ENCODE measurements around the gene CLDN19. TPM values are rescaled to one million over a fixed set of nuclear protein-coding genes. Genes with fewer than 3 reads are reported as not detected.
"Not testable (repeated sequence)": the region's sequence is repeated elsewhere in the genome, so short reads cannot be mapped to it uniquely, and the experiment has no call there.

CLDN19 gene
- total RNA-seq, 2 donors from 2014 or later: not detected

DNA sequence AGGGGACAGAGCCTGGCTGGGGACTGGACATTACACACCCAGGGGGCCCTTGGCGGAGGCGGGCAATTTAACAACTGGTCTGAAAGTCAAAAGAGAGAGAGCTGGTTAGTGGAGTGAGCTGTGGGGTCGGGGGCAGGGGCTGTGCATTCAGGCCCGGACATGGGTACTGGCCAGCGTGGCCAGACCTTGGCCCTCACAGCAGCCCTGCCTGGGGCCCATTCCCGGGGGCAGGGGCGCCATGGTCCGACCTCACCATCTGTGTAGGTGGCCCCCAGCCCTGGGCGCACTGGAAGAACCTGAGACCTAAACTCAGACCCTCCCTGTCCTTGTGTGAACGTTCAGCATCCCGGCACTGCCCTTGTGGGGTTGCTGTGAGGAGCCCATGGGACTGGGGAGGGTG is 5.0 kb downstream of the CLDN19 start:
- Mint-ChIP-seq H3K27ac (no peak overlapping the region), H3K9me3 (no peaks in the 10 kb centered on the region), H3K36me3 (no peaks in the 10 kb centered on the region)
- ATAC-seq: no peak
- DNase-seq (ENCODE audit: low spot score in 2 of 2): no peak

DNA sequence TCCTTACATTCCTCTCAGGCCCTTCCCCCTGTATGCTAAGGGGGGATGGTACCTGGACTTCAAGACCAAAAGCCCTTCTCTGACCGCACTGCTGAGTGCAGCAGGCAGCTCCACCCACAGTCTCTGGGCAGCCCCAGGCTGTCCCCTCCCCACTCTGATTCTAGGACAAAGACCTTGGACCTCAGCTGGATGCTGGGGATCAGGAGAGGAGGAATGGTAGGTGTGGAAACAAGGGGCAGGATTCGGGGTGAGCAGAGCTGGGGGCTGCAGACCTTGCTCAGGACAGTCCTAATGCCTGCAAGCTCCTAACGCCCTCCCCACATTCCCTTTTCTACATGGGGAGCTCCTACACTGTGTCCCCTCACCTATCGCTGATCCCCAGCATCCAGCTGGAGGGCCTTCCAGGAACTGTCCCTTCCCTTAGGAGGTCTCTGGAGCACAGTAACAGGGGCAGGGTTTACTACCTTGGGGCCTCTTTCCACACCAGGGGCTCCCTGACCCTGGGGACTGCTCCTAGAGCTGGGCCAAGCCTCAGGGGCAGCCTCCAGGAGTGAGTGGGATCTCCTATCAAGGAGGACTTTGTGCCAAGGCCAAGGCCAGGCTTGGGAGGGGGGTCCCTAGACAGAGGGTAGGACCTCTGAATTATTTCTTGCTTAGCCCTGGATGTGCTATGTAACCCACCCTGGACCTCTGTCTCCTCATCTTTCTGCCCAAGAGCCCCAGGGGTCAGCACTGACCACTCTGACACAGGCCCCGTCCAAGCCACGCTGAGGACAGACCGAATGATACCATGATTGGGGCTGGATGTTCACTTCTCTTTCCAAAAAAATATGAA is 5.6 kb downstream of the CLDN19 start:
- H3K27ac Mint-ChIP-seq: no peak overlapping the region
- H3K9me3 Mint-ChIP-seq: no peaks in the 10 kb centered on the region
- DNase-seq (ENCODE audit: low spot score in 2 of 2) (no peak), ATAC-seq (no peak)
- H3K36me3 Mint-ChIP-seq: no peaks in the 10 kb centered on the region

GRCh38 chr1:42733415-42734200 is 6.4 kb downstream of the CLDN19 start:
- H3K9me3 Mint-ChIP-seq: no peaks in the 10 kb centered on the region
- no peak for DNase-seq (ENCODE audit: low spot score in 2 of 2)
- no peaks in the 10 kb centered on the region for H3K36me3 Mint-ChIP-seq
- H3K27ac Mint-ChIP-seq: no peak overlapping the region
- ATAC-seq: no peak

GRCh38 chr1:42732126-42732680 is 7.8 kb downstream of the CLDN19 start:
- Mint-ChIP-seq H3K27ac (no peak overlapping the region), H3K9me3 (no peaks in the 10 kb centered on the region), H3K36me3 (no peaks in the 10 kb centered on the region)
- no peak for ATAC-seq
- no peak for DNase-seq (ENCODE audit: low spot score in 2 of 2)

- ATAC-seq (no peak), DNase-seq (ENCODE audit: low spot score in 2 of 2) (no peak)
- no peak overlapping the region for H3K27ac Mint-ChIP-seq
- no peaks in the 10 kb centered on the region for H3K36me3 Mint-ChIP-seq
- H3K9me3 Mint-ChIP-seq: no peaks in the 10 kb centered on the region
These were observed 8.5 kb downstream of the CLDN19 start for GRCh38 chr1:42731585-42731984.

DNA sequence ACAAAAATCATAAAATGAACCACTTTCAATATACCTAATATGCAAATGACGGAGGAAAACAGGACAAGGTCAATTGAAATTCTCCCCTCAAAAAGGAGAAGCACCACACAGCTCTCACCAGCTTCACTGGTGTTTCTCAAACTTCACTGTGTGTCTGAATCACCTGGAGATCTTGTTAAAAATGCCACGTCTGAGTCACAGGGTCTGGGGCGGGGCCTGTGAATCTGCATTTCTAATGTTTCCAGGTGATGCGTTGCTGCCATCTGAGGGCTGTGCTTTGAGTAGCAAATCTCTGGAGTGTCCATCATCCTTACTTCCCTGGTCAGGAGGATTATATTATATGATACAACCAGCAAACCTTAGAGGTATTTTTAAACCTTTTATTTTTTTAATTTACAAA is 9.0 kb downstream of the CLDN19 start:
- Mint-ChIP-seq H3K27ac (no peak overlapping the region), H3K36me3 (no peaks in the 10 kb centered on the region), H3K9me3 (no peaks in the 10 kb centered on the region)
- ATAC-seq: peak; percentile 85 to 94
- DNase-seq (ENCODE audit: low spot score in 2 of 2): peak; percentile 56 to 64

DNA sequence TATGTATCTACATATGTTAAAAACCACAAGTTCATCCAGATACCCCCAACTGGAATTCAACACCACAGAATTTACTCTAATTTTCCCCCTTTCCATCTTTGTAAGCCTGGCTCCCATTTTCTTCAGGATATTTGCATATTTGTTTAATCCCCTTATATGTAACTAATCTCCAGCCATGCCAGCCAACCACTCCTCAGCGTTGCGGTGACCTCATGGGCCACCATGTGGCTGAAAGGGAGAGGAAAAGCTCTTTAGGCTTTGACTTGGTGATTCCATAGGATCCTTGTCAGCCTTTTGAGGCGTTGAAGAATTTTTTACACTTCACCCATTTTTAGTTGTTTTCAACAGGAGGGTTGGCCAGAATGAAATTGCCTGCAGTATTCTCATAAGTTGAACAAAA is 10.0 kb downstream of the CLDN19 start:
- no peak for DNase-seq (ENCODE audit: low spot score in 2 of 2)
- Mint-ChIP-seq H3K9me3 (no peaks in the 10 kb centered on the region), H3K27ac (no peak overlapping the region), H3K36me3 (no peaks in the 10 kb centered on the region)
- ATAC-seq: no peak

DNA sequence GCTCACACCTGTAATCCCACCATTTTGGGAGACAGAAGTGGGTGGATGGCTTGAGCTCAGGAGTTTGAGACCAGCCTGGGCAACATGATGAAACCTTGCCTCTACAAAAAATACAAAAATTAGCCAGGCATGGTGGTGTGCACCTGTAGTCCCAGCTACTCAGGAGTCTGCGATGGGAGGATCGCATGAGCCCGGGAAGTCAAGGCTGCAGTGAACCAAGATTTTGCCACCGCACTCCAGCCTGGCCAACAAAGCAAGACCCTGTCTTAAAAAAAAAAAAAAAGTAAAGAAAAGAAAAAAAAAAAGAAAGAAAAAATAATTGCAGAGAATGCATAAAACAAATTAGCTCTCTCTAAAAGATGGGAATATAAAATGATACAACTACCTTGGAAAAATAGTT is 14.2 kb downstream of the CLDN19 start:
- H3K27ac Mint-ChIP-seq; H3K36me3 Mint-ChIP-seq; H3K9me3 Mint-ChIP-seq; ATAC-seq; DNase-seq (ENCODE audit: low spot score in 2 of 2): not testable (repeated sequence)

- no peaks in the 10 kb centered on the region for H3K9me3 Mint-ChIP-seq
- no peak for DNase-seq (ENCODE audit: low spot score in 2 of 2)
- peak overlapping the region in 1 of 2 donors; percentile 58 for H3K27ac Mint-ChIP-seq
- H3K36me3 Mint-ChIP-seq: no peaks in the 10 kb centered on the region
- ATAC-seq: peak in 1 of 2 donors; percentile 13
These were observed 16.5 kb downstream of the CLDN19 start for GRCh38 chr1:42723511-42723910.

DNA sequence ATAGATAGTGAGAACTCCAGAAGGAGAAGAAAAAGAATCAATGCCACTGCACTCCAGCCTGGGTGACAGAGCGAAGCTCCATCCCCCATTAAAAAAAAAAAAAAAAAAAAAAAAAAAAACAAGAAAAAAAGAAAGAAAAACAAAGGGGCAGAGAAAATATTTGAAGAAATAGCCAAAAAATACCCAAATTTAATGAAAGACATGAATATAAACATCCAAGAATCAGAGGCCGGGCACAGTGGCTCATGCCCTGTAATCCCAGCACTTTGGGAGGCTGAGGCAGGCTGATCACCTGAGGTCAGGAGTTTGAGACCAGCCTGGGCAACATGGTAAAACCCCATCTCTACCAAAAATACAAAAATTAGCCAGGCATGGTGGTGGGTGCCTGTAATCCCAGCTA is 17.6 kb downstream of the CLDN19 start:
- not testable (repeated sequence) for ATAC-seq; DNase-seq (ENCODE audit: low spot score in 2 of 2); H3K9me3 Mint-ChIP-seq; H3K36me3 Mint-ChIP-seq
- peak overlapping the region in 1 of 2 donors; percentile 24 for H3K27ac Mint-ChIP-seq

DNA sequence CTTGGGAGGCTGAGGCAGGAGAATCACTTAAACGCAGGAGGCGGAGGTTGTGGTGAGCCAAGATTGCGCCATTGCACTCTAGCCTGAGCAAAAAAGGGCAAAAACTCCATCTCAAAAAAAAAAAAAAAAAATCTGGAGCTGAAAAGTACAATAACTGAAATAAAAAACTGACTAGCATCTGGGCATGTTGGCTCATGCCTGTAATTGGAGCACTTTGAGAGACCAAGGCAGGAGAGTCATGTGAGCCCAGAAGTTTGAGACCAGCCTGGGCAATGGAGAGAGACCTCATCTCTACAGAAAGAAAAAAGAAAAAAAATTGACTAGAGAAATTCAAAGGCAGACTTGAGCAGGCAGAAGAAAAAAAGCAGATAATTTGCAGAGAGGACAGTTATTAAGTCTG is 18.1 kb downstream of the CLDN19 start:
- no peaks in the 10 kb centered on the region for H3K9me3 Mint-ChIP-seq
- peaks cover 0 to 7% of the 10 kb centered on the region in 2 donors for H3K36me3 Mint-ChIP-seq
- H3K27ac Mint-ChIP-seq: peak overlapping the region in 1 of 2 donors; percentile 24
- DNase-seq (ENCODE audit: low spot score in 2 of 2) (no peak), ATAC-seq (no peak)

DNA sequence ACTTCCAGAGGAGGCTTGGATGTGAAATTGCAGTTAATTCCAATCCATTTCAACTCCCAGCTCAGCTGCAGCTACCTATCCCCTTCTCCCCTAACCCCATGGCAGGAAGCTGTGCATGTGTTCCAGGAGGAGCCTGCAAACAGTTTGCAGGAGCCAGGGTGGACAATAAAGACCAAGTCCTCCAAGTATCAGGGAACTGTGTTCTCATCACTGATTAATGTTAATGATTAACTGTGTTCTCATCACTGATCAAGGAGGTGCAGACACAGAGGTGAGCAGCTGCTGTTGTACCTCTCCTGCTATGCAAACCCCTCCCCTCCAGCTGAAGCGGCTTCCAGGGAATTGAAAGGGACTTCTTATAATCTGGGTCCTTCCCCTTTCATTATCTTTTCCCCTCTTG is 19.2 kb downstream of the CLDN19 start:
- no peak for DNase-seq (ENCODE audit: low spot score in 2 of 2)
- H3K9me3 Mint-ChIP-seq: no peaks in the 10 kb centered on the region
- H3K36me3 Mint-ChIP-seq: peaks cover 6 to 13% of the 10 kb centered on the region in 2 donors
- no peak overlapping the region for H3K27ac Mint-ChIP-seq
- ATAC-seq: no peak

- H3K27ac Mint-ChIP-seq; H3K9me3 Mint-ChIP-seq; ATAC-seq; DNase-seq (ENCODE audit: low spot score in 2 of 2): not testable (repeated sequence)
- H3K36me3 Mint-ChIP-seq: peaks cover 52 to 63% of the 10 kb centered on the region in 2 donors
These were observed 25.6 kb downstream of the CLDN19 start for GRCh38 chr1:42714441-42714840.

DNA sequence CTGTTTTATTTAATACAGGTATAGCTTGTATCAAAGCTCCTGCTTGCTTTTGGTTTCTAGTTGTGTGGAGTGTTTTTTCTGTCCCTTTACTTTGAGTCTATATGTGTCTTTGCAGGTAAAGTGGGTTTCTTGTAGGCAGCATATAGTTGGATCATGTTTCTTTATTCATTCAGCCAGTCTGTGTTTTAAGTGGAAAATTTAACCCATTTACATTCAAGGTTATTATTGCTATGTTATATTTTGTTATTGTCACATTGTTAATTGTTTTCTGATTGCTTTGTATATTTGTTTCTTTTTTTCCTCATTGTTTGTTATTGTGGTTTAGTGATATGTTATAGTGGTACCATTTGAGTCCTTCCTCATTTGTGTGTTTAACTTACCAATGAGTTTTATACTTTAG is 26.7 kb downstream of the CLDN19 start:
- no peak overlapping the region for H3K27ac Mint-ChIP-seq
- ATAC-seq (no peak), DNase-seq (ENCODE audit: low spot score in 2 of 2) (no peak)
- peaks cover 54 to 67% of the 10 kb centered on the region in 2 donors for H3K36me3 Mint-ChIP-seq
- peaks cover 6 to 8% of the 10 kb centered on the region in 2 donors for H3K9me3 Mint-ChIP-seq

GRCh38 chr1:42712808-42713207 is 27.2 kb downstream of the CLDN19 start:
- H3K9me3 Mint-ChIP-seq; DNase-seq (ENCODE audit: low spot score in 2 of 2); H3K27ac Mint-ChIP-seq; ATAC-seq: not testable (repeated sequence)
- H3K36me3 Mint-ChIP-seq: peaks cover 54 to 70% of the 10 kb centered on the region in 2 donors

DNA sequence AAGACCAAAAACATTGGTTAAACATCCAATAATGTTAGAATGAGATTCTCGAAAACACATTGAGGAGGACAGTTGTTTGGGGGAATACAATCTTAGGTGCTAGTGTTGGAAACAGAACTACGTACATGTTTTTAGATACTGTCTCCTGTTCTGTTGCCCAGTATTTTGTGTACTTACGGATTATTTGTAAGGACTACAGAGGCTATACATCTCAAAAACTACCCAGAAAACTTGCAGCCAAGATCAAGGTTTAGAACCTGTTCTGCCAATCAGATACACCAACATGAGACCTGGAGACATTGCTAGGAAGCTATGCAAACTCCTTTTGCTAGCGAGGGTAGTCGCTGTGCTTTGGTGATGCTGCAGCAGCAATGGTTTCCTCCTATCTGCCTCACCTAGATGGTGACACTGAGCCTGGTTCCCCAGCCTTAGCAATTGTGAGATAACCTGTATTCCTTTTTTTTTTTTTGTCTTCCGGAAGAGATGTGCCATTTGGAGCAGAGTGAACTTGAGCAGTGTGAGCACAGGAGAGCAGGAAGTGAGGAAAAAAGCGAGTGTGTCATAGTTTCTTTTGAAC is 36.1 kb downstream of the CLDN19 start:
- Mint-ChIP-seq H3K27ac (peak overlapping the region in 1 of 2 donors; percentile 5), H3K9me3 (no peaks in the 10 kb centered on the region), H3K36me3 (peaks cover 36 to 73% of the 10 kb centered on the region in 2 donors)
- DNase-seq (ENCODE audit: low spot score in 2 of 2): no peak
- ATAC-seq: no peak

DNA sequence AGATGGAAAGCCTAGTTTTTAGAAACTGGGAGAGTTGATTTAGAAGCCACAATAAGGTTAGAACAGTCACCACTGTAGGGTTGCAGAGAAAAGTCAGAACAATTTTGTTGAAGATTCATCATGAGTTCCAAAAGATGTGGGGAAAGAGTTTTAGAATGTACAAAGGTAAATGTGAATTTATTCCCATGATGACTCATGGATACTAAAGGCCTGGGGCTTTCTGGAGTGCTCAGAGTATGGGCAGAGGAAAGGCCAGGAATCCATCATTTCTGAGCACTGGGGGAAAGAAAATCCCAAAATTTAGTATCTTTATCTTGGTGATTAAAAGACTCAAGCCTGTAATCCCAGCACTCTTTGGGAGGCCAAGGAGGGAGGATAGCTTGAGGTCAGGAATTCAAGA is 40.0 kb downstream of the CLDN19 start:
- H3K27ac Mint-ChIP-seq: peak overlapping the region; percentile 46 to 48
- H3K36me3 Mint-ChIP-seq: peaks cover 45 to 88% of the 10 kb centered on the region in 2 donors

More for the DNA sequence above, 40.0 kb downstream of the CLDN19 start:
- DNase-seq (ENCODE audit: low spot score in 2 of 2) (no peak), ATAC-seq (no peak)
- no peaks in the 10 kb centered on the region for H3K9me3 Mint-ChIP-seq
